ENCODE measurements around the gene NME9.

- TF ChIP-seq, protein P1, sequence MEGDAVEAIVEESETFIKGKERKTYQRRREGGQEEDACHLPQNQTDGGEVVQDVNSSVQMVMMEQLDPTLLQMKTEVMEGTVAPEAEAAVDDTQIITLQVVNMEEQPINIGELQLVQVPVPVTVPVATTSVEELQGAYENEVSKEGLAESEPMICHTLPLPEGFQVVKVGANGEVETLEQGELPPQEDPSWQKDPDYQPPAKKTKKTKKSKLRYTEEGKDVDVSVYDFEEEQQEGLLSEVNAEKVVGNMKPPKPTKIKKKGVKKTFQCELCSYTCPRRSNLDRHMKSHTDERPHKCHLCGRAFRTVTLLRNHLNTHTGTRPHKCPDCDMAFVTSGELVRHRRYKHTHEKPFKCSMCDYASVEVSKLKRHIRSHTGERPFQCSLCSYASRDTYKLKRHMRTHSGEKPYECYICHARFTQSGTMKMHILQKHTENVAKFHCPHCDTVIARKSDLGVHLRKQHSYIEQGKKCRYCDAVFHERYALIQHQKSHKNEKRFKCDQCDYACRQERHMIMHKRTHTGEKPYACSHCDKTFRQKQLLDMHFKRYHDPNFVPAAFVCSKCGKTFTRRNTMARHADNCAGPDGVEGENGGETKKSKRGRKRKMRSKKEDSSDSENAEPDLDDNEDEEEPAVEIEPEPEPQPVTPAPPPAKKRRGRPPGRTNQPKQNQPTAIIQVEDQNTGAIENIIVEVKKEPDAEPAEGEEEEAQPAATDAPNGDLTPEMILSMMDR (IDR thresholded peaks at IDR 0.05), result no peak
- TF ChIP-seq POLR2A (IDR thresholded peaks at IDR 0.05; ENCODE audit: low read depth), result no peak
- no peak for TF ChIP-seq EP300 (IDR thresholded peaks at IDR 0.05)
- TF ChIP-seq POLR2AphosphoS5 (IDR thresholded peaks at IDR 0.05), result no peak
Observed at GRCh38 chr3:138370321-138370720, 40.7 kb upstream of the NME9 start.

All from esophagus muscularis mucosa (tissue), 4 donors.